HG03103 (cell line): ENCODE results near the gene NTF3.

Experiments used
- ATAC-seq: cut with Tn5 transposase; IDR thresholded peaks from one replicate; pipeline ENCODE4 v1.9.1; 2021; ENCODE audit warnings: low read depth; ENCODE audit not compliant: unreplicated experiment

The NTF3 gene

GRCh38 chr12:5432011-5432400 is at the start of gene NTF3:
Gene NTF3, plus strand, starts transcription at chr12:5432108. Its CDS starts 217 bp downstream, at chr12:5432325.
- ATAC-seq, result no peak

GRCh38 chr12:5384015-5384414 is 47.9 kb upstream of the NTF3 start:
- ATAC-seq, result no peak

GRCh38 chr12:5388581-5389535 is 43.0 kb upstream of the NTF3 start:
- ATAC-seq, result no peak

- no peak for ATAC-seq
These were observed 41.6 kb upstream of the NTF3 start for GRCh38 chr12:5390174-5390799.

- ATAC-seq, result no peak
These were observed 40.3 kb upstream of the NTF3 start for GRCh38 chr12:5391653-5392052.

GRCh38 chr12:5392961-5393360 is 38.9 kb upstream of the NTF3 start:
- no peak for ATAC-seq

GRCh38 chr12:5395443-5396271 is 36.3 kb upstream of the NTF3 start:
- no peak for ATAC-seq

- no peak for ATAC-seq
These were observed 35.4 kb upstream of the NTF3 start for GRCh38 chr12:5396541-5396940.

GRCh38 chr12:5399266-5399665 is 32.6 kb upstream of the NTF3 start:
- no peak for ATAC-seq

GRCh38 chr12:5402009-5402935 is 29.6 kb upstream of the NTF3 start:
- no peak for ATAC-seq

GRCh38 chr12:5403411-5403810 is 28.5 kb upstream of the NTF3 start:
- ATAC-seq, result no peak

GRCh38 chr12:5407034-5407856 is 24.7 kb upstream of the NTF3 start:
- ATAC-seq, result no peak

GRCh38 chr12:5409619-5410018 is 22.3 kb upstream of the NTF3 start:
- ATAC-seq, result no peak

GRCh38 chr12:5416571-5416970 is 15.3 kb upstream of the NTF3 start:
- ATAC-seq, result no peak

GRCh38 chr12:5417500-5417899 is 14.4 kb upstream of the NTF3 start:
- no peak for ATAC-seq

GRCh38 chr12:5428332-5429221 is 3.3 kb upstream of the NTF3 start:
- no peak for ATAC-seq

- no peak for ATAC-seq
These were observed 2.0 kb upstream of the NTF3 start for GRCh38 chr12:5429741-5430557.
